Measurements from ENCODE around the gene STATH.

GRCh38 chr4:69994782-69995181, 984 bp upstream of the STATH start:
- TF ChIP-seq, protein P1, sequence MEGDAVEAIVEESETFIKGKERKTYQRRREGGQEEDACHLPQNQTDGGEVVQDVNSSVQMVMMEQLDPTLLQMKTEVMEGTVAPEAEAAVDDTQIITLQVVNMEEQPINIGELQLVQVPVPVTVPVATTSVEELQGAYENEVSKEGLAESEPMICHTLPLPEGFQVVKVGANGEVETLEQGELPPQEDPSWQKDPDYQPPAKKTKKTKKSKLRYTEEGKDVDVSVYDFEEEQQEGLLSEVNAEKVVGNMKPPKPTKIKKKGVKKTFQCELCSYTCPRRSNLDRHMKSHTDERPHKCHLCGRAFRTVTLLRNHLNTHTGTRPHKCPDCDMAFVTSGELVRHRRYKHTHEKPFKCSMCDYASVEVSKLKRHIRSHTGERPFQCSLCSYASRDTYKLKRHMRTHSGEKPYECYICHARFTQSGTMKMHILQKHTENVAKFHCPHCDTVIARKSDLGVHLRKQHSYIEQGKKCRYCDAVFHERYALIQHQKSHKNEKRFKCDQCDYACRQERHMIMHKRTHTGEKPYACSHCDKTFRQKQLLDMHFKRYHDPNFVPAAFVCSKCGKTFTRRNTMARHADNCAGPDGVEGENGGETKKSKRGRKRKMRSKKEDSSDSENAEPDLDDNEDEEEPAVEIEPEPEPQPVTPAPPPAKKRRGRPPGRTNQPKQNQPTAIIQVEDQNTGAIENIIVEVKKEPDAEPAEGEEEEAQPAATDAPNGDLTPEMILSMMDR (conservative IDR thresholded peaks at IDR 0.05 in 1 of 2, IDR thresholded peaks at IDR 0.05 in 1 of 2; ENCODE audit: extremely low read depth in 1 of 2, insufficient read depth in 1 of 2, low read depth in 1 of 2, low read length in 2 of 2), result no peak
- no peak for TF ChIP-seq EZH2 (IDR thresholded peaks at IDR 0.05; ENCODE audit: borderline replicate concordance, low read length)

Data from mammary epithelial cell (primary cell).